ENCODE measurements around the gene HIVEP3.

HIVEP3 gene

GRCh38 chr1:41799723-41800122, 119.0 kb downstream of the HIVEP3 start:
- TF ChIP-seq CTCF (IDR thresholded peaks at IDR 0.05; ENCODE audit: low read depth, low read length, missing control alignments), result no peak
- H3K4me3 ChIP-seq (ENCODE audit: low read depth, low read length), result no peak overlapping the region
- DNase-seq (ENCODE audit: low read depth), result no peak

DNA sequence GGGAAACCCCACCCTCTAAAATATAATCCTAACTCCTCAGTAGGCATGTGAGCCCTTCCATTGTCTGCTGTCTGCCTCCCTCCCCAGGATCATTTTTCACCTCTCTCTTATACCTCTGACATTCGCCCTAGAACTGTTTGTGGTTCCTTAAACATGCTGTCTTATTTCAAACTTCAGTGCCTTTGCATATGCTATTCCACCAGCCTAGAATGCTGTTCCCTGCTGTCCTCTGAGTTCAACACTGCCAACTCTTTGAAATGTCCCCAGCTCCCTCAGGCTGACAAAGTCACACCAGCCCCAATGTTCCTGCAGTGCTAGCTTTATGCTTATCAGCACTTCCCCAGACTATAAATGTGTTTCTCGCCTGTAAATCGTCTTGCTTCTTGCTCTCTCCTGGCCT, 119.5 kb downstream of the HIVEP3 start:
- TF ChIP-seq CTCF (IDR thresholded peaks at IDR 0.05; ENCODE audit: low read depth, low read length, missing control alignments), result no peak
- no peak overlapping the region for H3K4me3 ChIP-seq (ENCODE audit: low read depth, low read length)
- DNase-seq (ENCODE audit: low read depth), result no peak

- no peak for TF ChIP-seq CTCF (IDR thresholded peaks at IDR 0.05; ENCODE audit: low read depth, low read length, missing control alignments)
- H3K4me3 ChIP-seq (ENCODE audit: low read depth, low read length), result no peak overlapping the region
- DNase-seq (ENCODE audit: low read depth), result no peak
These were observed 123.4 kb downstream of the HIVEP3 start for GRCh38 chr1:41795205-41795762.

DNA sequence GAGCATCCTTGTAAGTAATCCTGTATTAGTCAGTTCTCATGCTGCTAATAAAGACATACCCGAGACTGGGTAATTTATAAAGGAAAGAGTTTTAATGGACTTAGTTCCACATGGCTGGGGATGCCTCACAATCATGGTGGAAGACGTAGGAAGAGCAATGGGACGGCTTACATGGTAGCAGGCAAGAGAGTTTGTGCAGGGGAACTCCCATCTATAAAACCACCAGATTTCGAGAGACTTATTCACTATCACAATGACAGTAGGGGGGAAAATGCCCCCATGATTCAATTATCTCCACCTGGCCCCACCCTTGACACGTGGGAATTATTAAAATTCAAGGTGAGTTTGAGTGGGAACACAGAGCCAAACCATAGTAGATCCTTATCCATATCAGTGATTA, 124.7 kb downstream of the HIVEP3 start:
- no peak for TF ChIP-seq CTCF (IDR thresholded peaks at IDR 0.05; ENCODE audit: low read depth, low read length, missing control alignments)
- H3K4me3 ChIP-seq (ENCODE audit: low read depth, low read length), result no peak overlapping the region
- no peak for DNase-seq (ENCODE audit: low read depth)

- TF ChIP-seq CTCF (IDR thresholded peaks at IDR 0.05; ENCODE audit: low read depth, low read length, missing control alignments), result no peak
- H3K4me3 ChIP-seq (ENCODE audit: low read depth, low read length), result no peak overlapping the region
- no peak for DNase-seq (ENCODE audit: low read depth)
These were observed 126.3 kb downstream of the HIVEP3 start for GRCh38 chr1:41792485-41792770.

GRCh38 chr1:41791667-41792484, 126.8 kb downstream of the HIVEP3 start:
- no peak for TF ChIP-seq CTCF (IDR thresholded peaks at IDR 0.05; ENCODE audit: low read depth, low read length, missing control alignments)
- H3K4me3 ChIP-seq (ENCODE audit: low read depth, low read length), result no peak overlapping the region
- DNase-seq (ENCODE audit: low read depth), result no peak

DNA sequence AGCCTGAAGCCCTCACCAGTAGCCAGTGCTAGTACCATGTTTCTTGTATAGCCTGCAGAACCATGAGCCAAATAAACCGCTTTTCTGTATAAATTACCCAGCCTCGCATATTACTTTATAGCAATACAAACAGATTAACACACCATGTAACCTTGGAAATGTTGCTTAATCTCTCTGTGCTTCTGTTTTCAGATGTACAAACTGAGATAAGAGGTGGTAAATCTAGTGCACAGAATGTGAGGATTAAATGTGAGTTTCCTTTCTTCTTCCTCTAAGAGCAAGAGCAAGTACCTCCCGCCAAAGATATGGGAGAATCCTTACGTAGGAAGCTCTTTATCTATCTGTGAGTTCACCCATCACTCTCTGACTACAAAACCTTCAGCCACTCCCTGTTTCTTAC, 128.4 kb downstream of the HIVEP3 start:
- no peak overlapping the region for H3K4me3 ChIP-seq (ENCODE audit: low read depth, low read length)
- no peak for TF ChIP-seq CTCF (IDR thresholded peaks at IDR 0.05; ENCODE audit: low read depth, low read length, missing control alignments)

More for the DNA sequence above, 128.4 kb downstream of the HIVEP3 start:
- no peak for DNase-seq (ENCODE audit: low read depth)

All from GM12864 (cell line).